ENCODE results near the gene CCDC27. TPM values are rescaled to one million over a fixed set of nuclear protein-coding genes. Genes with fewer than 3 reads are reported as not detected.

CCDC27 gene
- total RNA-seq, 1 donor from 2014 or later = not detected

DNA sequence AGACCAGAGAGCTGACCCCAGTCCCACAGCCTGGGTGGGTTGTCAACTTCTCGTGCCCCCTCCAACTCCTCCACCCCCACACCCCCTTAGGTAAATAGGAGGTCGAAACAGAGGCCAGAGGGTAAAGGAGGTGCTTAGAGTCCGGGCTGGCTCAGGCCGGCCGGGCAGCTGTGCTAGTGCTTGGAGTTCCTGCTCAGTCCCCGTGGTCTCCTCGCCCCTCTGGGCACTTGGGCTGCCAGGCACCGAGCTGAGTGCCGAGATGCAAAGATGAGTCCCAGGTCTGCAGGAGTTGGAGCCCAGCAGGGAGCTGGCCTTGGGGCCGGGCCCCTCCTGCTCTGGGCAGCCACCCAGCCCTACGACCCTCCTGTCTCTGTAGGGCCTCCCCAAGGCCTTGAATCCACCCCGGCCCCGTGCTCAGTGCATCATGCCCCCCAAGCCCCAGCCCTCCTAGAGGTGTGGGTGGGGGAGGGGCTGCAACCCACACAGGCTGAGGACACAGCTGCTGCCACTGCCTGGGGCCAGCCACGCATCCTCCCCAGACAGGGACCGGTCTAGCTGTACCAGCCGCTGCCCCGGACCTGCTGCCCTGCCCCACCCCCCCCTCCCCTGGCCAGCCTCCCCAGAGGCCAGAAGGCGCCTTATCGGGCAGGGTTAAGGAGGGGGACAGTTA is 22.2 kb downstream of the CCDC27 start:
- intact Hi-C loops (cut with micrococcal nuclease) = no loop called here

- intact Hi-C loops (cut with micrococcal nuclease) = no loop called here
Observed at GRCh38 chr1:3774946-3775489, 22.8 kb downstream of the CCDC27 start.

DNA sequence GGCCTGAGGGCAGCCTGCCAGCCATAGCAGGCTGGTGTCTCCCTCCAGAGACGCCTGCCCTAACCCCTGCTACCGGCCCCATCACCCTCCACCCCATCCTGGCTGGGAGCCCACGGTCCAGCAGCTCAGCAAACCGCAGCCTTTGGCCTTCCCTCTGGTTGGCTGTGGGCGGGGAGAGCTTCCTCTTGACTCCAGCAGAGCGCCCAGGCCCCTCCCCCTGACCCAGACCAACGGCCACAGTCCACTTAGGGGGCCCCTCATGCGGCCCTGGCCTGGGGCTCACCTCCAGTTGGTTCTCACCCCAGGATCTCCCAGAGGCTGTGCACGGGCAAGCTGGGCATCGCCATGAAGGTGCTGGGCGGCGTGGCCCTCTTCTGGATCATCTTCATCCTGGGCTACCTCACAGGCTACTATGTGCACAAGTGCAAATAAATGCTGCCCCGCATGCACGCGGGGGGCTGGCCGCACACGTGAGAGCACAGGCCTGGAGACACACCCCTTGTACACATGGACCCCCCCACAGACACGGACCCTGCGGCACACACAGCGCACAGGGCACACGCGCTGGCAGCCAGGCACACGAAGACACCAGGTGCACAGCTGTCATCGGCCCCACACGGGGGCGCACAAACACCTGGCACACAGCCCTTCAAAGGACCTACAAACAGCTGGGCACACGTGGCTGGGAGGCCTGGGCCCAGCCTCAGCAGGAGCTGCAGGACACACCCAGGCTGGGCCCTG is 23.4 kb downstream of the CCDC27 start:
- intact Hi-C loops (cut with micrococcal nuclease) = loop anchor here (1.0 kb wide), 2 partner anchors 21 to 26 kb away; partner anchors contain the start of gene LRRC47

DNA sequence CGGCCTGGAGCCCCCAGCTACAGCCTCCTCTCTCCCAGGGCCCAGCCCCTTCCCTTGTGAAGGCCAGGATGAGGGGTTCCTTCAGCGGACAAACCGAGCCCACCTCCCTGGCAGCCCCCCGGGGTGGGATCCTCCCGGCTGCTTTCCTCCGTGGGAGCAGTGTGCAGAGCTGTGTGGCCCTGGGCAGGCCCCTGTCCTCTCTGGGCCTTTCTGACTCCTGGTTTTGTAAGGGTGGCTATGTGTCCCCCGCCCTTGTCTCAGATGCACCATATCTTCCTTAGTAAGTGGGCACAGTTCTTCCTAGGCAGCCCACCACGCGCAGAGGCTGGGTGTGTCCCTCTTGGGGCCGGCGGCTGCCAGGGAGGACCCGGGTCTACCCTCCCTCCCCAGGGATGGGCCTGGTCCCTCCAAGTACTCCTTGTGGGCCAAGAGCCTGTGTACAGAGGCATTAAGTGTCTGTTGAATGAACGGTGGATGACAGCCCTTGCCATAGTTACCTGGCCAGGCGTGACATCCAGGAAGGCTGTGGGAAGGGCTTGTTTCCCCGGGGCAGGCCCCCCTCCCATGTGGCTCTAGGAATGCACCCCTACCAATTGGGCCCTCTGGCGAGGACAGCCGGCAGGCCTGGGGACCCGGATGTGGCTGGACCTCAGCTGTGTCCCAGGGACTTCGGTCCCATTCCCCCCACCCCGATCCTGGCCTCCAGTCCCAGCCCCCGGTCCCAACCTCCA is 24.1 kb downstream of the CCDC27 start:
- intact Hi-C loops (cut with micrococcal nuclease) = loop anchor here (1.0 kb wide), 2 partner anchors 20 to 25 kb away; partner anchors contain the start of gene LRRC47

GRCh38 chr1:3777078-3777547 is 24.9 kb downstream of the CCDC27 start:
- intact Hi-C loops (cut with micrococcal nuclease) = no loop called here

- intact Hi-C loops (cut with micrococcal nuclease) = no loop called here
Observed at GRCh38 chr1:3777647-3778589, 25.7 kb downstream of the CCDC27 start.

- intact Hi-C loops (cut with micrococcal nuclease) = no loop called here
Observed at GRCh38 chr1:3778590-3779264, 26.5 kb downstream of the CCDC27 start.

DNA sequence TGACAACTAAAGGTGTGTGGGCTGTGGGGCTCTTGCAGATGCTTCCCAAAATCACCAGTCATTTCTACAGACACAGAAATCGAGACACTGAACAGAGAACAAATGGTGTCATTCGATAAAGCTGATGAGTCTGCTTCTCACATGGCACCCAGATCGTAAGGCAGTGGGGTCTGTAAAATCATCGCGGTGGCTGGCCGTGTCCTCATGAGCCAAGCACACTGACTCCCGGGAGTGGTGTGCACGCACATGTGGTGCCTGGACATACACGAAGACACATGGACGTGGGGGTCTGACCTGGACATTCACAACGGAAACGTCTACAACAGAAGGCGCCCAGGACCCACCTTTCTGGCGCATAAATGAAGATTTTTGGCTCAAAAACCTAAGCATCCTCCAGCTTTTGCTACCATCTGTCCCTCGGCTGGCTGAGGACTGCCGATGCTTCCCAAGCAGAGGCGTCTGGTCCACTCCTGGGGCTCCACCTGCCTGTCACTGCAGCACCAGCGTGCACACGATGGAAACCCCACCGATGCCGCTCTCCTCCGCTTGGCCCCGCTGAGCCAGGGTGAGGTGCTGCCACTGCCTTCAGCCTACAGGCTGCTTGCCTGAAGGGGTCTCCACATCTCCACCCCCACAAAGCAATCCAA is 27.1 kb downstream of the CCDC27 start:
- intact Hi-C loops (cut with micrococcal nuclease) = no loop called here

- intact Hi-C loops (cut with micrococcal nuclease) = no loop called here
Observed at GRCh38 chr1:3779912-3780416, 27.7 kb downstream of the CCDC27 start.

DNA sequence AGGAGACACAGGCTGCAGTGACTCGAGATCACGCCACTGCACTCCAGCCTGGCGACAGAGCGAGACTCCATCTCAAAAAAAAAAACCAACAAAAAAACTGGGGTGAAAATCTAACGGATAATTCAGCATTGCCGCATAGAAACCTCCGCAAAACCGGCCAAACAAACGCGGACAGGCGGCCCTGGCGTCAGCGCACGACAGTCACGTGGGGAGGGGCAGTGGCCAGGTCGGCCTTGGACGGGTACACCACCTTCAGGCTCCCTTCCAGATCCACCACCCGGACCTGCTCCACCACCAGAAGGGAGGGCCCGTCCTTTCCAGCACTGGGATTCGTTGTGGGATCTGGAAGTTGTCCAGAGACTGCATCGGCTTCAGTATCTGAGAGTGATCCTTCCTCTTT is 28.7 kb downstream of the CCDC27 start:
- intact Hi-C loops (cut with micrococcal nuclease) = no loop called here

DNA sequence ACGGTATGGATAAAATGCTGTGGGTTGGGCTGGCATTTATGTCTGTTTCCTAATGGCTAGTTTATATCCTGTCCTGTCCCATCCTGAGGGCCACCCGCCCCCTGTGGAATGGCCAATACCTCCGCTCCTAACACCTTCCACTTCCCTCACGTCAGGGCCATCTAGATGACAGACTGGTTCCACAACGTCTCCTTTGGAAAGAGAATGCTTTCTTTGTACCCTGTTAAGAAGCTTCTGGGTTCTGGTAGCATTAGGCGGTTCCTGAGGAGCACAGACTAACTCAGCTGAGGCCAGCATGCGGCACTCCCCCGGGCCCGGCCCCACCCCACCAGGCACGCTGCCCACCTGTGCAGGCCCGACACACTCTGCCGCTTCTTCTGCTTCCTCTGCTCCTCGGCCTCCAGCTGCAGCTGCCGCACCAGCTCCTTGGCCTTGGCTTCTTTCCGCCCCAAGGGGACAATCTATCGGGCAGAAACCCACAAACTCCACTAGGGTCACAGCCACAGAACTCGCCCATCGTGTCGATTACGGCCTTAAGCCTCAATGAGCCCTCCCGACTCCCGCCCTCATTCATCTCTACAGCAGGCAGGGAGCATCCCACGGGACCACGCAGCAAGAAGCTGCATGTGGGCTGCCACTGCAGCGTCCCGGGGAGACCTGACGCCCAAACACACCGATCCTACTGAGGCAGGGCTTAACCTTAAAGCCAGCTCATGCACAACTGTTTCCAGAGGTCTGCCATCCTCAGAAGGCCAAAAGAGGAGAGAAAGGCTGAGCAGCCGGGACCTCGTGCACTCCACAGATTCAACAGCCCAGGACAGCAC is 31.6 kb downstream of the CCDC27 start:
- intact Hi-C loops (cut with micrococcal nuclease) = no loop called here

GRCh38 chr1:3785045-3785444 is 32.8 kb downstream of the CCDC27 start:
- intact Hi-C loops (cut with micrococcal nuclease) = no loop called here

GRCh38 chr1:3785456-3786157 is 33.4 kb downstream of the CCDC27 start:
- intact Hi-C loops (cut with micrococcal nuclease) = no loop called here

DNA sequence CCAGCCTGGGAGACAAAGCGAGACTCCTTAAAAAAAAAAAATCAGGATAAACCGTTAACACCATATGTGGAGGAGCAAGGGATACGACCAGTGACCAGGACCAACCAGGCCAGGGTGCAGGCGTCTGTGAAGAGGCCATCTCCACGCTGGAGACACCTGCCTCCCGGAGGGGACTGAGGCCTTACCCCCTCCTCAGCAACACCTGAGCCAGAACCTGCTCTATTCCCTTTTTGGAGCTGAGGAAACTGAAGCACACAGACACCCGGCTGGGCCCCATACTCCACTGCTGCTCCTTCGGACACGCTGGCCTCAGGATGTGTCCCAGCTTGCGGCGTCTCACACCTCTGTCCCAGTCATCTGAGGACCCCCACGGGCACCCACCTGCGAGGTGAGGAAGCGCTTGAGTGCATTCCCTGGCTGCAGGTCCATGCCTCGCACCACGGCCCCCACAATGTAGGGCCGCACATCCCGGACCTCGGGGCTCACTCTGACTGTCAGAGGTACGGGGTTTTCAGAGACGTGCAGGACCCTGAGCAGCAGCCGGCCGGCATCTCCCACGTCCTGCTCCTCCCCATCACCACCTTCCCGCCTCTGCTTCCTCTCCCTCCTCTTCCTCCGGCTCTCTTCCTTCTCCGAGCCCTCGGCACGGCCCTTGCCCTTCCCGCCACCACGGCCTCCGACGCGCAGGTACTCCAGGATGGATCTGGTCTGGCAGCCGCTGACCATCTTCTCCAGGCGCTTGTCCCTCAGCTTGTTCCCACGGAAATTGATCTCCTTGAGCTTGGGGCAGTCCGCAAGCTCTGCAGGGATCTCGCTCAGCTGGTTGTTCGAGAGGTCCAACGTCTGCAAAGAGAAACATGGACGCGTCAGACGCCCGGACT is 34.5 kb downstream of the CCDC27 start:
- intact Hi-C loops (cut with micrococcal nuclease) = no loop called here

GRCh38 chr1:3787349-3787715 is 35.1 kb downstream of the CCDC27 start:
- intact Hi-C loops (cut with micrococcal nuclease) = no loop called here

GRCh38 chr1:3787745-3788605 is 35.7 kb downstream of the CCDC27 start:
- intact Hi-C loops (cut with micrococcal nuclease) = no loop called here
